HepG2 (cell line): ENCODE measurements around the gene CAPZB. TPM values are rescaled to one million over a fixed set of nuclear protein-coding genes. Genes with fewer than 3 reads are reported as not detected.

Experiments used
- CHCHD3 ChIP-seq: sonication (generic); formaldehyde crosslinking; IDR thresholded peaks from 2 replicates; pipeline ENCODE4 v1.8.0; 2022; ENCODE audit warnings: mild to moderate bottlenecking, missing genetic modification reagents, moderate library complexity
- FOXJ3 ChIP-seq: sonication (generic); formaldehyde crosslinking; IDR thresholded peaks from 2 replicates; pipeline ENCODE4 v1.4.0; 2020; ENCODE audit warnings: missing genetic modification reagents, mild to moderate bottlenecking, borderline replicate concordance
- HCFC1 ChIP-seq: fragments of 150-350 bp; IDR thresholded peaks from 2 replicates; pipeline ENCODE4 v1.6.1; 2014; ENCODE audit warnings: low read depth, low read length
- KDM1A ChIP-seq: IDR thresholded peaks from 2 replicates; pipeline ENCODE4 v1.6.1; 2016; ENCODE audit warnings: missing compliant biosample characterization
- MBD4 ChIP-seq: IDR thresholded peaks from 2 replicates; pipeline ENCODE4 v1.6.1; 2012; ENCODE audit warnings: low read length, inconsistent platforms, borderline replicate concordance
- MEIS1 ChIP-seq: sonication (generic); formaldehyde crosslinking; IDR thresholded peaks from 2 replicates; pipeline ENCODE4 v1.9.0; 2021; ENCODE audit warnings: mild to moderate bottlenecking, missing genetic modification reagents, moderate library complexity, borderline replicate concordance
- MIXL1 ChIP-seq: IDR thresholded peaks from 2 replicates; pipeline ENCODE4 v1.6.1; 2016
- RARG ChIP-seq: sonication (generic); formaldehyde crosslinking; IDR thresholded peaks from 2 replicates; pipeline ENCODE4 v1.4.0; 2020; ENCODE audit warnings: low read depth, mild to moderate bottlenecking, missing genetic modification reagents
- SMC3 ChIP-seq: IDR thresholded peaks from 2 replicates; pipeline ENCODE4 v1.6.1; 2011; ENCODE audit warnings: low read length, improper control_type of control experiment
- TOE1 ChIP-seq: sonication (generic); formaldehyde crosslinking; IDR thresholded peaks from 2 replicates; pipeline ENCODE4 v1.4.0; 2020; ENCODE audit warnings: mild to moderate bottlenecking, missing genetic modification reagents
- UBTF ChIP-seq: sonication (generic); formaldehyde crosslinking; IDR thresholded peaks from 2 replicates; pipeline ENCODE4 v1.4.0; 2020; ENCODE audit warnings: mild to moderate bottlenecking, missing genetic modification reagents
- ZNF12 ChIP-seq: sonication (generic); formaldehyde crosslinking; IDR thresholded peaks from 2 replicates; pipeline ENCODE4 v1.5.0; 2020; ENCODE audit warnings: missing genetic modification reagents
- ZNF30 ChIP-seq: sonication (generic); formaldehyde crosslinking; IDR thresholded peaks from 2 replicates; pipeline ENCODE4 v1.5.0; 2020; ENCODE audit warnings: mild to moderate bottlenecking, missing genetic modification reagents
- ZNF317 ChIP-seq: sonication (generic); formaldehyde crosslinking; IDR thresholded peaks from 2 replicates; pipeline ENCODE4 v1.5.0; 2020; ENCODE audit warnings: mild to moderate bottlenecking, missing genetic modification reagents
- ZNF331 ChIP-seq: sonication (generic); formaldehyde crosslinking; IDR thresholded peaks from 2 replicates; pipeline ENCODE4 v1.4.0; 2020; ENCODE audit warnings: missing genetic modification reagents
- ZNF367 ChIP-seq: sonication (generic); formaldehyde crosslinking; IDR thresholded peaks from 2 replicates; pipeline ENCODE4 v1.4.0; 2020; ENCODE audit warnings: missing genetic modification reagents, borderline replicate concordance
- ZNF430 ChIP-seq: sonication (generic); formaldehyde crosslinking; IDR thresholded peaks from 2 replicates; pipeline ENCODE4 v1.9.0; 2021; ENCODE audit warnings: mild to moderate bottlenecking, missing genetic modification reagents
- ZNF790 ChIP-seq: sonication (generic); formaldehyde crosslinking; IDR thresholded peaks from 2 replicates; pipeline ENCODE4 v1.8.0; 2022; ENCODE audit warnings: missing genetic modification reagents, mild to moderate bottlenecking, borderline replicate concordance
- polyA plus RNA-seq, 8 experiments: library from polyadenylated mRNA; depleted of rRNA in 3 of 8; stranded (reverse) in 7 of 8; unstranded in 1 of 8; fragments of >200 nt; fragmentation: Illumina TruSeq in 4 of 8; extraction: Trizol in 4 of 8; gene quantifications; 2 replicates each; pipeline versions ENCODE4 v1.2.1 to v1.2.3, GENCODE V29; 2011 to 2016; ENCODE audit warnings: low read depth in 4 of 8, missing spikeins in 1 of 8, mixed read lengths in 1 of 8; ENCODE audit not compliant: insufficient read depth in 1 of 8
- total RNA-seq, 5 experiments: library from RNA; depleted of rRNA; stranded (reverse); fragments of >200 nt; fragmentation: Illumina TruSeq; extraction: Trizol; gene quantifications; 2 replicates each; pipeline ENCODE4 v1.2.3, GENCODE V29; 2016; ENCODE audit warnings: low read depth in 1 of 5
- TF ChIP-seq, protein P1 (sequence below): sonication (generic); formaldehyde crosslinking; IDR thresholded peaks from 2 replicates; pipeline ENCODE4 v1.4.0; 2020; ENCODE audit warnings: missing genetic modification reagents
- TF ChIP-seq, protein P2 (sequence below): sonication (generic); formaldehyde crosslinking; IDR thresholded peaks from 2 replicates; pipeline ENCODE4 v1.9.0; 2021; ENCODE audit warnings: missing genetic modification reagents, mild to moderate bottlenecking, borderline replicate concordance
- TF ChIP-seq, protein P3 (sequence below): sonication (generic); formaldehyde crosslinking; IDR thresholded peaks from 2 replicates; pipeline ENCODE4 v1.5.1; 2020; ENCODE audit warnings: missing genetic modification reagents, mild to moderate bottlenecking, borderline replicate concordance

Gene CAPZB
- total and polyA plus RNA-seq, 2 of the 13 experiments (the other 11 are each of a cell fraction or from before 2014, with no cell fraction given), result 58.9 to 76.9 TPM

DNA sequence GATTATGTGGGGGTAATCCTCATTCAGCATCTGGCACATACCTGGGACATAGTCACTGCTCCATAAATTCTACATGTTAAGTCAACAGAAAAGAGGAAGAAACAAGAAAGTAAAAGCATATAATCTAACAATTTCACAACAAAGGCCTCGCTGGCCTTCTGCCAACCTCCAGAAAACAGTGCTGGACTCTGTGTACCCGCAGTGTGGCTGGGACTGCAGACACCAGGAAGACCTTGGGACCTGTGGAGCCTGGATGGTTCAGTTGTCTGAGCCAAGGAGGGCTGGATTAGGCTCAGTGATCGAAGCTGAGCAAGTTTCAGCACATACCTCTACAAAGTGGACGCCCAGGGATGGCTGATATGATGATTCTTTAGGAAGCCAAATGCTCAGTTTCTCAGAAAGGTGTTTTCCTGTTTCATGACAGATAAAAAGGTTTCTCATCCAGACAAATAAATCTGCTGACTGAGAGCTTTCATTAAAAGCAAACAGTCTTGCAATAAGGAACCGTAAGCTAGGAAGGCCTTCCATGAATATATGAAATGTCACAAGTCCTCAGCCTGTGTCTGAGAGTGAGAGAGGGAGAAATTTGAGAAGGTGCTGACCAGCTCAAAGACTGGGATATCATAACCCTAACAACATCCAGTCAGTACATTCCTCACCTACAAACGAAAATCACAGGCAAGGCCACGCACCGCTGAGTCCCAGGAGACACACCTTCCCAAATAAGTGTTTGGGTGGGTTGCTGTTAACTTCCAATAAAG lies 48.4 kb downstream of the CAPZB start (continued):
- TF ChIP-seq ZNF430 (CRISPR knock-in tag), result no peak
- peak; percentile 88 for TF ChIP-seq ZNF331 (CRISPR knock-in tag)
- no peak for TF ChIP-seq ZNF790 (CRISPR knock-in tag)
- TF ChIP-seq, protein P1, sequence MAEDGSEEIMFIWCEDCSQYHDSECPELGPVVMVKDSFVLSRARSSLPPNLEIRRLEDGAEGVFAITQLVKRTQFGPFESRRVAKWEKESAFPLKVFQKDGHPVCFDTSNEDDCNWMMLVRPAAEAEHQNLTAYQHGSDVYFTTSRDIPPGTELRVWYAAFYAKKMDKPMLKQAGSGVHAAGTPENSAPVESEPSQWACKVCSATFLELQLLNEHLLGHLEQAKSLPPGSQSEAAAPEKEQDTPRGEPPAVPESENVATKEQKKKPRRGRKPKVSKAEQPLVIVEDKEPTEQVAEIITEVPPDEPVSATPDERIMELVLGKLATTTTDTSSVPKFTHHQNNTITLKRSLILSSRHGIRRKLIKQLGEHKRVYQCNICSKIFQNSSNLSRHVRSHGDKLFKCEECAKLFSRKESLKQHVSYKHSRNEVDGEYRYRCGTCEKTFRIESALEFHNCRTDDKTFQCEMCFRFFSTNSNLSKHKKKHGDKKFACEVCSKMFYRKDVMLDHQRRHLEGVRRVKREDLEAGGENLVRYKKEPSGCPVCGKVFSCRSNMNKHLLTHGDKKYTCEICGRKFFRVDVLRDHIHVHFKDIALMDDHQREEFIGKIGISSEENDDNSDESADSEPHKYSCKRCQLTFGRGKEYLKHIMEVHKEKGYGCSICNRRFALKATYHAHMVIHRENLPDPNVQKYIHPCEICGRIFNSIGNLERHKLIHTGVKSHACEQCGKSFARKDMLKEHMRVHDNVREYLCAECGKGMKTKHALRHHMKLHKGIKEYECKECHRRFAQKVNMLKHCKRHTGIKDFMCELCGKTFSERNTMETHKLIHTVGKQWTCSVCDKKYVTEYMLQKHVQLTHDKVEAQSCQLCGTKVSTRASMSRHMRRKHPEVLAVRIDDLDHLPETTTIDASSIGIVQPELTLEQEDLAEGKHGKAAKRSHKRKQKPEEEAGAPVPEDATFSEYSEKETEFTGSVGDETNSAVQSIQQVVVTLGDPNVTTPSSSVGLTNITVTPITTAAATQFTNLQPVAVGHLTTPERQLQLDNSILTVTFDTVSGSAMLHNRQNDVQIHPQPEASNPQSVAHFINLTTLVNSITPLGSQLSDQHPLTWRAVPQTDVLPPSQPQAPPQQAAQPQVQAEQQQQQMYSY (CRISPR knock-in tag), result no peak
- peak; percentile 83; the same call in 1 of the 2 replicates for TF ChIP-seq KDM1A
- no peak for TF ChIP-seq ZNF30 (CRISPR knock-in tag)
- no peak for TF ChIP-seq ZNF367
- TF ChIP-seq TOE1 (CRISPR knock-in tag), result no peak
- TF ChIP-seq CHCHD3 (CRISPR knock-in tag), result no peak
- peak; percentile 54; the same call in 1 of the 2 replicates for TF ChIP-seq UBTF
- TF ChIP-seq, protein P2, sequence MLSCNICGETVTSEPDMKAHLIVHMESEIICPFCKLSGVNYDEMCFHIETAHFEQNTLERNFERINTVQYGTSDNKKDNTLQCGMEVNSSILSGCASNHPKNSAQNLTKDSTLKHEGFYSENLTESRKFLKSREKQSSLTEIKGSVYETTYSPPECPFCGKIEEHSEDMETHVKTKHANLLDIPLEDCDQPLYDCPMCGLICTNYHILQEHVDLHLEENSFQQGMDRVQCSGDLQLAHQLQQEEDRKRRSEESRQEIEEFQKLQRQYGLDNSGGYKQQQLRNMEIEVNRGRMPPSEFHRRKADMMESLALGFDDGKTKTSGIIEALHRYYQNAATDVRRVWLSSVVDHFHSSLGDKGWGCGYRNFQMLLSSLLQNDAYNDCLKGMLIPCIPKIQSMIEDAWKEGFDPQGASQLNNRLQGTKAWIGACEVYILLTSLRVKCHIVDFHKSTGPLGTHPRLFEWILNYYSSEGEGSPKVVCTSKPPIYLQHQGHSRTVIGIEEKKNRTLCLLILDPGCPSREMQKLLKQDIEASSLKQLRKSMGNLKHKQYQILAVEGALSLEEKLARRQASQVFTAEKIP (CRISPR knock-in tag), result no peak
- TF ChIP-seq ZNF317, result 0 out of 2 replicates have a peak, but pooled peaks have one; percentile 48
- TF ChIP-seq, protein P3, sequence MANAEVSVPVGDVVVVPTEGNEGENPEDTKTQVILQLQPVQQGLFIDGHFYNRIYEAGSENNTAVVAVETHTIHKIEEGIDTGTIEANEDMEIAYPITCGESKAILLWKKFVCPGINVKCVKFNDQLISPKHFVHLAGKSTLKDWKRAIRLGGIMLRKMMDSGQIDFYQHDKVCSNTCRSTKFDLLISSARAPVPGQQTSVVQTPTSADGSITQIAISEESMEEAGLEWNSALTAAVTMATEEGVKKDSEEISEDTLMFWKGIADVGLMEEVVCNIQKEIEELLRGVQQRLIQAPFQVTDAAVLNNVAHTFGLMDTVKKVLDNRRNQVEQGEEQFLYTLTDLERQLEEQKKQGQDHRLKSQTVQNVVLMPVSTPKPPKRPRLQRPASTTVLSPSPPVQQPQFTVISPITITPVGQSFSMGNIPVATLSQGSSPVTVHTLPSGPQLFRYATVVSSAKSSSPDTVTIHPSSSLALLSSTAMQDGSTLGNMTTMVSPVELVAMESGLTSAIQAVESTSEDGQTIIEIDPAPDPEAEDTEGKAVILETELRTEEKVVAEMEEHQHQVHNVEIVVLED (CRISPR knock-in tag), result 0 out of 2 replicates have a peak, but pooled peaks have one; percentile 38
- TF ChIP-seq RARG (CRISPR knock-in tag), result no peak
- no peak for TF ChIP-seq ZNF12 (CRISPR knock-in tag)
- TF ChIP-seq MIXL1 (CRISPR knock-in tag), result peak; percentile 67
- no peak for TF ChIP-seq MBD4
- TF ChIP-seq HCFC1, result no peak
- TF ChIP-seq FOXJ3 (CRISPR knock-in tag), result peak; percentile 91
- TF ChIP-seq MEIS1 (CRISPR knock-in tag), result no peak
- TF ChIP-seq SMC3, result peak; percentile 23; the same call in 1 of the 2 replicates
